GM12865 (cell line): ENCODE measurements around the gene PLN.

ENCODE experiments used
- DNase-seq: peaks from one replicate; pipeline ENCODE4 v3.0.0; 2010; ENCODE audit warnings: low read depth
- H3K4me3 ChIP-seq: 2 replicates; pipeline ENCODE4 v1.5.1; 2011; ENCODE audit warnings: mild to moderate bottlenecking, low read depth, low read length, control low read depth
- CTCF ChIP-seq: IDR thresholded peaks from 2 replicates; pipeline ENCODE4 v1.5.1; 2011; ENCODE audit warnings: low read length, control low read depth, low read depth, inconsistent platforms; ENCODE audit not compliant: insufficient read depth; ENCODE audit errors: missing control alignments

PLN gene

GRCh38 chr6:118523216-118523615 lies 24.9 kb upstream of the PLN start:
- H3K4me3 ChIP-seq: no peak overlapping the region
- no peak for TF ChIP-seq CTCF
- peak; percentile 19 for DNase-seq

- no peak for TF ChIP-seq CTCF
- H3K4me3 ChIP-seq: no peak overlapping the region
- no peak for DNase-seq
These were observed 23.4 kb upstream of the PLN start for GRCh38 chr6:118524686-118525085.

GRCh38 chr6:118525913-118526780 lies 21.9 kb upstream of the PLN start:
- no peak for TF ChIP-seq CTCF
- no peak for DNase-seq
- no peak overlapping the region for H3K4me3 ChIP-seq

- DNase-seq: no peak
- TF ChIP-seq CTCF: no peak
- H3K4me3 ChIP-seq: no peak overlapping the region
These were observed 20.0 kb upstream of the PLN start for GRCh38 chr6:118528129-118528528.

GRCh38 chr6:118529756-118530155 lies 18.3 kb upstream of the PLN start:
- no peak for TF ChIP-seq CTCF
- no peak for DNase-seq
- H3K4me3 ChIP-seq: no peak overlapping the region

GRCh38 chr6:118530942-118531341 lies 17.2 kb upstream of the PLN start:
- TF ChIP-seq CTCF: no peak
- DNase-seq: no peak
- no peak overlapping the region for H3K4me3 ChIP-seq

- TF ChIP-seq CTCF: no peak
- DNase-seq: no peak
- no peak overlapping the region for H3K4me3 ChIP-seq
These were observed 12.8 kb upstream of the PLN start for GRCh38 chr6:118535176-118535844.
